ENCODE measurements around the gene MDGA2.

- TF ChIP-seq CTCF (IDR thresholded peaks at IDR 0.05 in 2 of 3, conservative IDR thresholded peaks at IDR 0.05 in 1 of 3; ENCODE audit: borderline replicate concordance in 1 of 3, insufficient read depth in 1 of 3, low read depth in 2 of 3, low read length in 2 of 3) (no peak), POLR2AphosphoS5 (IDR thresholded peaks at IDR 0.05; ENCODE audit: low read depth, low read length) (no peak), ZBTB33 (IDR thresholded peaks at IDR 0.05; ENCODE audit: extremely low read depth, insufficient replicate concordance, low read length) (no peak), EZH2phosphoT487 (IDR thresholded peaks at IDR 0.05; ENCODE audit: borderline replicate concordance) (no peak), SRF (IDR thresholded peaks at IDR 0.05; ENCODE audit: low read depth) (no peak), SIN3A (IDR thresholded peaks at IDR 0.05; ENCODE audit: low read depth) (no peak), EZH2 (IDR thresholded peaks at IDR 0.05) (no peak), POLR2A (IDR thresholded peaks at IDR 0.05; ENCODE audit: borderline replicate concordance, extremely low read depth, insufficient read depth, insufficient read length) (no peak), MAX (IDR thresholded peaks at IDR 0.05) (no peak), JUND (IDR thresholded peaks at IDR 0.05) (no peak), EGR1 (IDR thresholded peaks at IDR 0.05; ENCODE audit: low read depth) (no peak), ZFX (IDR thresholded peaks at IDR 0.05) (no peak), SP1 (IDR thresholded peaks at IDR 0.05; ENCODE audit: low read depth) (no peak)
Measured at GRCh38 chr14:47466916-47467315, 208.5 kb downstream of the MDGA2 start.
